HepG2 (cell line): Measurements from ENCODE around the gene VEZT. TPM values are rescaled to one million over a fixed set of nuclear protein-coding genes. Genes with fewer than 3 reads are reported as not detected.

ENCODE experiments used
- CREM ChIP-seq, 2 experiments: sonication (generic) in 1 of 2; formaldehyde crosslinking in 1 of 2; IDR thresholded peaks; 2 replicates each; pipeline versions ENCODE4 v1.4.0 to v1.6.1; 2016 to 2020; ENCODE audit warnings: antibody characterized with exemption in 1 of 2, mild to moderate bottlenecking in 1 of 2, missing genetic modification reagents in 1 of 2
- FOSL1 ChIP-seq: sonication (generic); formaldehyde crosslinking; IDR thresholded peaks from 2 replicates; pipeline ENCODE4 v1.9.0; 2021; ENCODE audit warnings: missing genetic modification reagents, borderline replicate concordance
- NR2C2 ChIP-seq: sonication (generic); formaldehyde crosslinking; IDR thresholded peaks from 2 replicates; pipeline ENCODE4 v1.4.0; 2020; ENCODE audit warnings: missing genetic modification reagents, mild to moderate bottlenecking, moderate library complexity, borderline replicate concordance
- NR2F2 ChIP-seq: IDR thresholded peaks from 2 replicates; pipeline ENCODE4 v1.6.1; 2012; ENCODE audit warnings: low read depth, inconsistent platforms, borderline replicate concordance
- ONECUT2 ChIP-seq: sonication (generic); formaldehyde crosslinking; IDR thresholded peaks from 2 replicates; pipeline ENCODE4 v1.4.0; 2020; ENCODE audit warnings: missing genetic modification reagents
- SPEN ChIP-seq: sonication (generic); formaldehyde crosslinking; IDR thresholded peaks from 2 replicates; pipeline ENCODE4 v1.5.1; 2020; ENCODE audit warnings: low read depth, mild to moderate bottlenecking, missing genetic modification reagents
- TAF15 ChIP-seq: fragments of 200-400 bp; formaldehyde crosslinking; IDR thresholded peaks from one replicate; pipeline ENCODE4 v1.6.1; 2018; ENCODE audit warnings: mild to moderate bottlenecking, low read depth, low read length; ENCODE audit not compliant: poor library complexity, severe bottlenecking
- ZNF468 ChIP-seq: sonication (generic); formaldehyde crosslinking; IDR thresholded peaks from 2 replicates; pipeline ENCODE4 v1.8.0; 2022; ENCODE audit warnings: mild to moderate bottlenecking, moderate library complexity, missing genetic modification reagents
- polyA plus RNA-seq, 8 experiments: library from polyadenylated mRNA; depleted of rRNA in 3 of 8; stranded (reverse) in 7 of 8; unstranded in 1 of 8; fragments of >200 nt; fragmentation: Illumina TruSeq in 4 of 8; extraction: Trizol in 4 of 8; gene quantifications; 2 replicates each; pipeline versions ENCODE4 v1.2.1 to v1.2.3, GENCODE V29; 2011 to 2016; ENCODE audit warnings: low read depth in 4 of 8, missing spikeins in 1 of 8, mixed read lengths in 1 of 8; ENCODE audit not compliant: insufficient read depth in 1 of 8
- total RNA-seq, 5 experiments: library from RNA; depleted of rRNA; stranded (reverse); fragments of >200 nt; fragmentation: Illumina TruSeq; extraction: Trizol; gene quantifications; 2 replicates each; pipeline ENCODE4 v1.2.3, GENCODE V29; 2016; ENCODE audit warnings: low read depth in 1 of 5
- TF ChIP-seq, protein P1 (sequence below): IDR thresholded peaks from 2 replicates; pipeline ENCODE4 v1.6.1; 2016; ENCODE audit warnings: mild to moderate bottlenecking
- TF ChIP-seq, protein P2 (sequence below): sonication (generic); formaldehyde crosslinking; IDR thresholded peaks from 2 replicates; pipeline ENCODE4 v1.9.0; 2022; ENCODE audit warnings: missing genetic modification reagents, mild to moderate bottlenecking, borderline replicate concordance
- TF ChIP-seq, protein P3 (sequence below): sonication (generic); formaldehyde crosslinking; IDR thresholded peaks from 2 replicates; pipeline ENCODE4 v1.4.0; 2020; ENCODE audit warnings: missing genetic modification reagents
- TF ChIP-seq, protein P4 (sequence below): IDR thresholded peaks from 2 replicates; pipeline ENCODE4 v1.6.1; 2018; ENCODE audit warnings: missing genetic modification reagents
- TF ChIP-seq, protein P5 (sequence below): sonication (generic); formaldehyde crosslinking; IDR thresholded peaks from 2 replicates; pipeline ENCODE4 v1.4.0; 2020; ENCODE audit warnings: mild to moderate bottlenecking, missing genetic modification reagents
- TF ChIP-seq, protein P6 (sequence below): sonication (generic); formaldehyde crosslinking; IDR thresholded peaks from 2 replicates; pipeline ENCODE4 v1.8.0; 2022; ENCODE audit warnings: missing genetic modification reagents, mild to moderate bottlenecking, borderline replicate concordance
- TF ChIP-seq, protein P7 (sequence below): sonication (generic); formaldehyde crosslinking; IDR thresholded peaks from 2 replicates; pipeline ENCODE4 v1.4.0; 2020; ENCODE audit warnings: missing genetic modification reagents
- TF ChIP-seq, protein P8 (sequence below): sonication (generic); formaldehyde crosslinking; conservative IDR thresholded peaks from 2 replicates; pipeline ENCODE4 v1.4.0; 2020; ENCODE audit warnings: missing genetic modification reagents

Gene VEZT
- total and polyA plus RNA-seq, 2 of the 13 experiments (the other 11 are each of a cell fraction or from before 2014, with no cell fraction given): 35.5 to 51.6 TPM

DNA sequence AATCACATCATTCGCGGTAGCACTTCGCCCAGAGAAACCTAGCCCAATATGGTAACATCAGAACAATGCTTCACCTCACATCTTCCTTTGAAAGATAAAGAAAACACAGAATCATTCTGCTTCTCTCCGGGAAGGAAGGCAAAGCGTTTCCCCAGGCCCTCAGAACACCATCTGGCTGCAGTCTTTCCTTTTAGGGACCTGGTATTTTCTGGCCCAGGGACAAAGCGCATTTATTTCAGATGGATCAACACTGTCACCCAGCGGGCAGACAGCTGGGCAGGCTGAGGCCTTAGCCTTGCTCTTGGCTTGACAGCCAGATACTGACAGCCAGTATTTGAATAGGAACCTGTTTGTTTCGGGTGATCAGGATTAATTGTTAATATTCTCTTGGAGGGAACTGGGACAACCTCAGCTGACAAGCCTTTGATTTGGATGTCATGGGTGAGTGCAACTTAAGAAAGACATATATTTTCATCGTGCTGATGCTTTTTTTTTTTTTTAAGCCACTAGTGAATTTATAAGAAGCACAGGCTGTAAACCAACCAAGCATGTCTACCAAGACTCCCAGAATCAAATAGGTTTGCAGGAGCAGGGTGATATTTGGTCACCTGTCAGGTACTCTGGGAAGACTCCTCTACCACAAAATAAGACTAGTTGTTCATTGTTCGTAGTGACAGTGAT, 118.9 kb downstream of the VEZT start (continued):
- TF ChIP-seq, protein P1, sequence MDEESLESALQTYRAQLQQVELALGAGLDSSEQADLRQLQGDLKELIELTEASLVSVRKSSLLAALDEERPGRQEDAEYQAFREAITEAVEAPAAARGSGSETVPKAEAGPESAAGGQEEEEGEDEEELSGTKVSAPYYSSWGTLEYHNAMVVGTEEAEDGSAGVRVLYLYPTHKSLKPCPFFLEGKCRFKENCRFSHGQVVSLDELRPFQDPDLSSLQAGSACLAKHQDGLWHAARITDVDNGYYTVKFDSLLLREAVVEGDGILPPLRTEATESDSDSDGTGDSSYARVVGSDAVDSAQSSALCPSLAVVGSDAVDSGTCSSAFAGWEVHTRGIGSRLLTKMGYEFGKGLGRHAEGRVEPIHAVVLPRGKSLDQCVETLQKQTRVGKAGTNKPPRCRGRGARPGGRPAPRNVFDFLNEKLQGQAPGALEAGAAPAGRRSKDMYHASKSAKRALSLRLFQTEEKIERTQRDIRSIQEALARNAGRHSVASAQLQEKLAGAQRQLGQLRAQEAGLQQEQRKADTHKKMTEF (CRISPR knock-in tag): 0 out of 2 replicates have a peak, but pooled peaks have one; percentile 41
- TF ChIP-seq, protein P2, sequence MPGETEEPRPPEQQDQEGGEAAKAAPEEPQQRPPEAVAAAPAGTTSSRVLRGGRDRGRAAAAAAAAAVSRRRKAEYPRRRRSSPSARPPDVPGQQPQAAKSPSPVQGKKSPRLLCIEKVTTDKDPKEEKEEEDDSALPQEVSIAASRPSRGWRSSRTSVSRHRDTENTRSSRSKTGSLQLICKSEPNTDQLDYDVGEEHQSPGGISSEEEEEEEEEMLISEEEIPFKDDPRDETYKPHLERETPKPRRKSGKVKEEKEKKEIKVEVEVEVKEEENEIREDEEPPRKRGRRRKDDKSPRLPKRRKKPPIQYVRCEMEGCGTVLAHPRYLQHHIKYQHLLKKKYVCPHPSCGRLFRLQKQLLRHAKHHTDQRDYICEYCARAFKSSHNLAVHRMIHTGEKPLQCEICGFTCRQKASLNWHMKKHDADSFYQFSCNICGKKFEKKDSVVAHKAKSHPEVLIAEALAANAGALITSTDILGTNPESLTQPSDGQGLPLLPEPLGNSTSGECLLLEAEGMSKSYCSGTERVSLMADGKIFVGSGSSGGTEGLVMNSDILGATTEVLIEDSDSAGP (CRISPR knock-in tag): no peak
- TF ChIP-seq CREM (IDR thresholded peaks at IDR 0.05) (no peak), CREM (CRISPR knock-in tag; IDR thresholded peaks at IDR 0.05) (no peak), FOSL1 (no peak), TAF15 (no peak), SPEN (CRISPR knock-in tag) (peak; percentile 55; the same call in 1 of the 2 replicates), NR2F2 (no peak), NR2C2 (CRISPR knock-in tag) (no peak), ZNF468 (CRISPR knock-in tag) (no peak), ONECUT2 (CRISPR knock-in tag) (no peak)
- TF ChIP-seq, protein P3, sequence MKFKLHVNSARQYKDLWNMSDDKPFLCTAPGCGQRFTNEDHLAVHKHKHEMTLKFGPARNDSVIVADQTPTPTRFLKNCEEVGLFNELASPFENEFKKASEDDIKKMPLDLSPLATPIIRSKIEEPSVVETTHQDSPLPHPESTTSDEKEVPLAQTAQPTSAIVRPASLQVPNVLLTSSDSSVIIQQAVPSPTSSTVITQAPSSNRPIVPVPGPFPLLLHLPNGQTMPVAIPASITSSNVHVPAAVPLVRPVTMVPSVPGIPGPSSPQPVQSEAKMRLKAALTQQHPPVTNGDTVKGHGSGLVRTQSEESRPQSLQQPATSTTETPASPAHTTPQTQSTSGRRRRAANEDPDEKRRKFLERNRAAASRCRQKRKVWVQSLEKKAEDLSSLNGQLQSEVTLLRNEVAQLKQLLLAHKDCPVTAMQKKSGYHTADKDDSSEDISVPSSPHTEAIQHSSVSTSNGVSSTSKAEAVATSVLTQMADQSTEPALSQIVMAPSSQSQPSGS (CRISPR knock-in tag): no peak
- TF ChIP-seq, protein P4, sequence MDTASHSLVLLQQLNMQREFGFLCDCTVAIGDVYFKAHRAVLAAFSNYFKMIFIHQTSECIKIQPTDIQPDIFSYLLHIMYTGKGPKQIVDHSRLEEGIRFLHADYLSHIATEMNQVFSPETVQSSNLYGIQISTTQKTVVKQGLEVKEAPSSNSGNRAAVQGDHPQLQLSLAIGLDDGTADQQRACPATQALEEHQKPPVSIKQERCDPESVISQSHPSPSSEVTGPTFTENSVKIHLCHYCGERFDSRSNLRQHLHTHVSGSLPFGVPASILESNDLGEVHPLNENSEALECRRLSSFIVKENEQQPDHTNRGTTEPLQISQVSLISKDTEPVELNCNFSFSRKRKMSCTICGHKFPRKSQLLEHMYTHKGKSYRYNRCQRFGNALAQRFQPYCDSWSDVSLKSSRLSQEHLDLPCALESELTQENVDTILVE (CRISPR knock-in tag): no peak
- TF ChIP-seq, protein P5, sequence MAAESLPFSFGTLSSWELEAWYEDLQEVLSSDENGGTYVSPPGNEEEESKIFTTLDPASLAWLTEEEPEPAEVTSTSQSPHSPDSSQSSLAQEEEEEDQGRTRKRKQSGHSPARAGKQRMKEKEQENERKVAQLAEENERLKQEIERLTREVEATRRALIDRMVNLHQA (CRISPR knock-in tag): no peak
- TF ChIP-seq, protein P6, sequence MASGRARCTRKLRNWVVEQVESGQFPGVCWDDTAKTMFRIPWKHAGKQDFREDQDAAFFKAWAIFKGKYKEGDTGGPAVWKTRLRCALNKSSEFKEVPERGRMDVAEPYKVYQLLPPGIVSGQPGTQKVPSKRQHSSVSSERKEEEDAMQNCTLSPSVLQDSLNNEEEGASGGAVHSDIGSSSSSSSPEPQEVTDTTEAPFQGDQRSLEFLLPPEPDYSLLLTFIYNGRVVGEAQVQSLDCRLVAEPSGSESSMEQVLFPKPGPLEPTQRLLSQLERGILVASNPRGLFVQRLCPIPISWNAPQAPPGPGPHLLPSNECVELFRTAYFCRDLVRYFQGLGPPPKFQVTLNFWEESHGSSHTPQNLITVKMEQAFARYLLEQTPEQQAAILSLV (CRISPR knock-in tag): no peak
- TF ChIP-seq, protein P7, sequence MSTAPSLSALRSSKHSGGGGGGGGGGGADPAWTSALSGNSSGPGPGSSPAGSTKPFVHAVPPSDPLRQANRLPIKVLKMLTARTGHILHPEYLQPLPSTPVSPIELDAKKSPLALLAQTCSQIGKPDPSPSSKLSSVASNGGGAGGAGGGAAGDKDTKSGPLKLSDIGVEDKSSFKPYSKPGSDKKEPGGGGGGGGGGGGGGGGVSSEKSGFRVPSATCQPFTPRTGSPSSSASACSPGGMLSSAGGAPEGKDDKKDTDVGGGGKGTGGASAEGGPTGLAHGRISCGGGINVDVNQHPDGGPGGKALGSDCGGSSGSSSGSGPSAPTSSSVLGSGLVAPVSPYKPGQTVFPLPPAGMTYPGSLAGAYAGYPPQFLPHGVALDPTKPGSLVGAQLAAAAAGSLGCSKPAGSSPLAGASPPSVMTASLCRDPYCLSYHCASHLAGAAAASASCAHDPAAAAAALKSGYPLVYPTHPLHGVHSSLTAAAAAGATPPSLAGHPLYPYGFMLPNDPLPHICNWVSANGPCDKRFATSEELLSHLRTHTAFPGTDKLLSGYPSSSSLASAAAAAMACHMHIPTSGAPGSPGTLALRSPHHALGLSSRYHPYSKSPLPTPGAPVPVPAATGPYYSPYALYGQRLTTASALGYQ (CRISPR knock-in tag): no peak
- TF ChIP-seq, protein P8, sequence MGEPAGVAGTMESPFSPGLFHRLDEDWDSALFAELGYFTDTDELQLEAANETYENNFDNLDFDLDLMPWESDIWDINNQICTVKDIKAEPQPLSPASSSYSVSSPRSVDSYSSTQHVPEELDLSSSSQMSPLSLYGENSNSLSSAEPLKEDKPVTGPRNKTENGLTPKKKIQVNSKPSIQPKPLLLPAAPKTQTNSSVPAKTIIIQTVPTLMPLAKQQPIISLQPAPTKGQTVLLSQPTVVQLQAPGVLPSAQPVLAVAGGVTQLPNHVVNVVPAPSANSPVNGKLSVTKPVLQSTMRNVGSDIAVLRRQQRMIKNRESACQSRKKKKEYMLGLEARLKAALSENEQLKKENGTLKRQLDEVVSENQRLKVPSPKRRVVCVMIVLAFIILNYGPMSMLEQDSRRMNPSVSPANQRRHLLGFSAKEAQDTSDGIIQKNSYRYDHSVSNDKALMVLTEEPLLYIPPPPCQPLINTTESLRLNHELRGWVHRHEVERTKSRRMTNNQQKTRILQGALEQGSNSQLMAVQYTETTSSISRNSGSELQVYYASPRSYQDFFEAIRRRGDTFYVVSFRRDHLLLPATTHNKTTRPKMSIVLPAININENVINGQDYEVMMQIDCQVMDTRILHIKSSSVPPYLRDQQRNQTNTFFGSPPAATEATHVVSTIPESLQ: no peak
